Mucosa of gallbladder (tissue), 1 donor: ENCODE data around the gene NEMP2. TPM values are rescaled to one million over a fixed set of nuclear protein-coding genes. Genes with fewer than 3 reads are reported as not detected.
"Not testable (repeated sequence)": the region's sequence is repeated elsewhere in the genome, so short reads cannot be mapped to it uniquely, and the experiment has no call there.

Source experiments
- DNase-seq: peaks from one replicate; pipeline ENCODE4 v3.0.0-alpha.2; 2020; ENCODE audit warnings: low spot score
- total RNA-seq: library from RNA; stranded (reverse); gene quantifications from one replicate; pipeline ENCODE4 v1.2.1, GENCODE V29; 2021
- donor health status: DM: no; HTN: no; CAD: no.

Gene NEMP2
- total RNA-seq, 1 donor from 2014 or later: 3.8 TPM

GRCh38 chr2:190526105-190526750 is 8.3 kb downstream of the NEMP2 start:
- DNase-seq: no peak

GRCh38 chr2:190524928-190525327 is 9.6 kb downstream of the NEMP2 start:
- no peak for DNase-seq

- DNase-seq: no peak
Measured at GRCh38 chr2:190519975-190520767, 14.4 kb downstream of the NEMP2 start.

- no peak for DNase-seq
Measured at GRCh38 chr2:190517468-190517867, 17.1 kb downstream of the NEMP2 start.

- DNase-seq: no peak
Measured at GRCh38 chr2:190515687-190516086, 18.8 kb downstream of the NEMP2 start.

- no peak for DNase-seq
Measured at GRCh38 chr2:190514676-190515075, 19.8 kb downstream of the NEMP2 start.

- no peak for DNase-seq
Measured at GRCh38 chr2:190513877-190514276, 20.6 kb downstream of the NEMP2 start.

- DNase-seq: no peak
Measured at GRCh38 chr2:190512539-190513095, 21.9 kb downstream of the NEMP2 start.

GRCh38 chr2:190511104-190511503 is 23.4 kb downstream of the NEMP2 start:
- no peak for DNase-seq

- not testable (repeated sequence) for DNase-seq
Measured at GRCh38 chr2:190509895-190510294, 24.6 kb downstream of the NEMP2 start.

- DNase-seq: no peak
Measured at GRCh38 chr2:190507135-190507534, 27.4 kb downstream of the NEMP2 start.

GRCh38 chr2:190506666-190507065 is 27.9 kb downstream of the NEMP2 start:
- DNase-seq: no peak

GRCh38 chr2:190505696-190506095 is 28.8 kb downstream of the NEMP2 start:
- DNase-seq: no peak

GRCh38 chr2:190504912-190505311 is 29.6 kb downstream of the NEMP2 start:
- no peak for DNase-seq

- no peak for DNase-seq
Measured at GRCh38 chr2:190503088-190503487, 31.4 kb downstream of the NEMP2 start.

- no peak for DNase-seq
Measured at GRCh38 chr2:190501702-190502407, 32.7 kb downstream of the NEMP2 start.

GRCh38 chr2:190501231-190501630 is 33.3 kb downstream of the NEMP2 start:
- no peak for DNase-seq

GRCh38 chr2:190500054-190500502 is 34.4 kb downstream of the NEMP2 start:
- no peak for DNase-seq

- DNase-seq: no peak
Measured at GRCh38 chr2:190499273-190499672, 35.2 kb downstream of the NEMP2 start.

- no peak for DNase-seq
Measured at GRCh38 chr2:190497428-190497827, 37.1 kb downstream of the NEMP2 start.

GRCh38 chr2:190494600-190495227 is 39.8 kb downstream of the NEMP2 start:
- DNase-seq: not testable (repeated sequence)

GRCh38 chr2:190493095-190493494 is 41.4 kb downstream of the NEMP2 start:
- DNase-seq: no peak
